ENCODE results near the gene LCORL. TPM values are rescaled to one million over a fixed set of nuclear protein-coding genes. Genes with fewer than 3 reads are reported as not detected.

Gene LCORL
- total and polyA plus RNA-seq, 2 experiments from 2014 or later, result 21.0 to 28.7 TPM

Other genes starting within 250 kb of the LCORL start
- 0.31 and 0.49 TPM in 2 replicates for gene FAM184B, start 240.1 kb downstream of the LCORL start, total RNA-seq (2014; rRNA removed; shearing (Covaris generic))
- 0.11 and 0.19 TPM in 2 replicates for gene FAM184B, start 240.1 kb downstream of the LCORL start, polyA plus RNA-seq (2016; fragmentation: Nextera tagmentation; extraction: Ambion mirVana)
- 42.8 and 46.3 TPM in 2 replicates for gene DCAF16, start 211.0 kb downstream of the LCORL start, total RNA-seq (2014; rRNA removed; shearing (Covaris generic))
- 26.5 and 28.7 TPM in 2 replicates for gene DCAF16, start 211.0 kb downstream of the LCORL start, polyA plus RNA-seq (2016; fragmentation: Nextera tagmentation; extraction: Ambion mirVana)
- 40.9 and 45.8 TPM in 2 replicates for gene NCAPG, start 210.8 kb downstream of the LCORL start, total RNA-seq (2014; rRNA removed; shearing (Covaris generic))
- 18.7 and 24.4 TPM in 2 replicates for gene NCAPG, start 210.8 kb downstream of the LCORL start, polyA plus RNA-seq (2016; fragmentation: Nextera tagmentation; extraction: Ambion mirVana)